Adrenal gland (tissue), 12 donors: ENCODE results near the gene AMACR. TPM values are rescaled to one million over a fixed set of nuclear protein-coding genes. Genes with fewer than 3 reads are reported as not detected.
"Not testable (repeated sequence)": the region's sequence is repeated elsewhere in the genome, so short reads cannot be mapped to it uniquely, and the experiment has no call there.

Experiments used
- DNase-seq, 7 donors: peaks; one replicate each; pipeline ENCODE4 v3.0.0-alpha.2; 2019 to 2020
- H3K27ac ChIP-seq, 5 donors: fragments of 200-600 bp; sonication (generic) in 4 of 5; 1 replicate in 3 of 5; 2 replicates in 2 of 5; pipeline versions ENCODE4 v1.5.1 to v1.8.0; 2016 to 2020; ENCODE audit warnings: mild to moderate bottlenecking in 1 of 5
- H3K27me3 ChIP-seq: fragments of 200-600 bp; 2 replicates; pipeline ENCODE4 v1.8.0; 2021
- H3K36me3 ChIP-seq, 2 donors: fragments of 200-600 bp; replicated peaks in 1 of 2; 1 replicate in 1 of 2; 2 replicates in 1 of 2; pipeline versions ENCODE4 v1.5.1 to v1.8.0; 2018 to 2022
- H3K4me1 ChIP-seq, 2 donors: fragments of 200-600 bp; replicated peaks in 1 of 2; 1 replicate in 1 of 2; 2 replicates in 1 of 2; pipeline versions ENCODE4 v1.5.1 to v1.8.0; 2018 to 2021
- H3K4me3 ChIP-seq, 4 donors: fragments of 200-600 bp; sonication (generic) in 3 of 4; one replicate each; pipeline ENCODE4 v1.5.1; 2016 to 2018
- H3K9me3 ChIP-seq, 3 donors: fragments of 200-600 bp; sonication (generic) in 1 of 3; replicated peaks in 1 of 3; 1 replicate in 2 of 3; 2 replicates in 1 of 3; pipeline versions ENCODE4 v1.5.1 to v1.8.0; 2016 to 2021
- CTCF ChIP-seq, 6 experiments: fragments of 450-650 bp in 4 of 6; fragments of 200-600 bp in 2 of 6; sonication (generic) in 1 of 6; IDR thresholded peaks; 1 replicate in 5 of 6; 2 replicates in 1 of 6; pipeline versions ENCODE4 v1.5.1 to v1.8.0; 2016 to 2021; ENCODE audit warnings: antibody characterized with exemption in 6 of 6, mild to moderate bottlenecking in 2 of 6, moderate library complexity in 1 of 6
- POLR2A ChIP-seq, 2 donors: fragments of 450-650 bp; IDR thresholded peaks; one replicate each; pipeline ENCODE4 v1.6.1; 2017; ENCODE audit warnings: antibody characterized with exemption in 2 of 2, mild to moderate bottlenecking in 2 of 2, moderate library complexity in 1 of 2
- WGBS, 4 donors: extraction: QIAGEN DNeasy Blood & Tissue Kit in 2 of 4; methylation state at CpG; one replicate each; pipeline versions ENCODE4 v1.1.5 to v1.1.7; 2013 to 2017; 5-methylcytosine and 5-hydroxymethylcytosine counted together
- intact Hi-C, 2 donors: fragments of 100-400 bp; cut with DNase I; formaldehyde crosslinking; loops; one replicate each; pipeline versions ENCODE4 v1.14.1 to v1.15.0; 2022 to 2023
- polyA plus RNA-seq, 3 donors: library from polyadenylated mRNA; stranded (reverse); fragments of 200-250 nt in 2 of 3; fragments of 350-450 nt in 1 of 3; fragmentation: Illumina TruSeq in 1 of 3; extraction: RNeasy Lipid Tissue Mini Kit (QIAGEN cat#74804) in 1 of 3; gene quantifications; one replicate each; pipeline ENCODE4 v1.2.3, GENCODE V29; 2013 to 2014
- total RNA-seq, 9 donors: library from RNA; depleted of rRNA in 4 of 9; stranded (reverse); fragments of >200 nt in 4 of 9; fragments of 120-200 nt in 1 of 9; fragmentation: NEBNext Ultra II Directional in 1 of 9; extraction: Animal tissue kit (Norgen Biotek cat#: 25700) in 1 of 9; gene quantifications; one replicate each; pipeline versions ENCODE4 v1.1.0 to v1.2.4, GENCODE V29; 2013 to 2023
- donor health status: healthy with polysubstance abuse.
- donor health status: Bipolar disorder and iron deficiency.
- donor health status: DM: yes; HTN: yes; CAD: no.
- donor health status: DM: no; HTN: no; CAD: no.
- donor health status: DM: no; HTN: no; CAD: no.
- donor health status: DM: yes; HTN: yes; CAD: no.

AMACR gene
- total and polyA plus RNA-seq, 12 donors, result 9.2 to 46.5 (median 25.4) TPM

- no peak for TF ChIP-seq POLR2A (IDR thresholded peaks at IDR 0.05)
- no peak for TF ChIP-seq CTCF (IDR thresholded peaks at IDR 0.05)
- Histone ChIP-seq H3K27ac (no peak overlapping the region), H3K27me3 (no peaks in the 10 kb centered on the region)
These were observed 23.3 kb upstream of the AMACR start for GRCh38 chr5:34031117-34031516.

GRCh38 chr5:34030585-34030984, 22.7 kb upstream of the AMACR start:
- H3K9me3 ChIP-seq, H3K27me3 ChIP-seq, H3K36me3 ChIP-seq, DNase-seq, intact Hi-C loops, H3K4me3 ChIP-seq, H3K4me1 ChIP-seq, H3K27ac ChIP-seq: not testable (repeated sequence)
- 92 to 97% (median 95%) methylated on average over 2 of the region's 2 CpGs for WGBS, 4 donors

More at GRCh38 chr5:34031117-34031516, 23.3 kb upstream of the AMACR start:
- H3K9me3 ChIP-seq, result no peaks in the 10 kb centered on the region
- peaks cover 0 to 8% of the 10 kb centered on the region in 2 donors for H3K4me1 ChIP-seq
- H3K36me3 ChIP-seq, result no peaks in the 10 kb centered on the region
- WGBS, 4 donors, result 51 to 90% (median 87%) methylated on average over 2 of the region's 2 CpGs
- intact Hi-C loops, result no loop called here
- DNase-seq, result no peak
- H3K4me3 ChIP-seq, result no peak overlapping the region

GRCh38 chr5:34030048-34030447, 22.2 kb upstream of the AMACR start:
- DNase-seq, result no peak
- TF ChIP-seq POLR2A (IDR thresholded peaks at IDR 0.05), result no peak
- no peak for TF ChIP-seq CTCF (IDR thresholded peaks at IDR 0.05)
- Histone ChIP-seq H3K27ac (no peak overlapping the region), H3K4me1 (peaks cover 0 to 8% of the 10 kb centered on the region in 2 donors), H3K4me3 (no peak overlapping the region), H3K36me3 (no peaks in the 10 kb centered on the region), H3K9me3 (no peaks in the 10 kb centered on the region), H3K27me3 (no peaks in the 10 kb centered on the region)
- WGBS, 4 donors, result 37 to 59% (median 52%) methylated on average over 1 of the region's 1 CpG
- intact Hi-C loops, result no loop called here

GRCh38 chr5:34028349-34028748, 20.5 kb upstream of the AMACR start:
- H3K4me3 ChIP-seq, result no peak overlapping the region
- H3K4me1 ChIP-seq, result peaks cover 0 to 8% of the 10 kb centered on the region in 2 donors
- no peaks in the 10 kb centered on the region for H3K27me3 ChIP-seq
- no peak for DNase-seq
- no peak overlapping the region for H3K27ac ChIP-seq
- no peak for TF ChIP-seq CTCF (IDR thresholded peaks at IDR 0.05)
- no peak for TF ChIP-seq POLR2A (IDR thresholded peaks at IDR 0.05)
- H3K9me3 ChIP-seq, result no peaks in the 10 kb centered on the region
- intact Hi-C loops, result no loop called here
- no peaks in the 10 kb centered on the region for H3K36me3 ChIP-seq
- WGBS, 4 donors, result 87 to 96% (median 89%) methylated on average over 3 of the region's 3 CpGs

GRCh38 chr5:34026089-34026761, 18.4 kb upstream of the AMACR start:
- TF ChIP-seq POLR2A (IDR thresholded peaks at IDR 0.05) (no peak), CTCF (IDR thresholded peaks at IDR 0.05) (no peak)
- H3K27me3 ChIP-seq, result no peaks in the 10 kb centered on the region
- DNase-seq, result no peak
- 87 to 91% (median 89%) methylated on average over 9 of the region's 9 CpGs for WGBS, 4 donors
- H3K36me3 ChIP-seq, result no peaks in the 10 kb centered on the region
- no peak overlapping the region for H3K27ac ChIP-seq
- intact Hi-C loops, result no loop called here
- peaks cover 0 to 8% of the 10 kb centered on the region in 2 donors for H3K4me1 ChIP-seq
- H3K4me3 ChIP-seq, result no peak overlapping the region
- H3K9me3 ChIP-seq, result no peaks in the 10 kb centered on the region
